ENCODE data around the gene CMIP.

DNA sequence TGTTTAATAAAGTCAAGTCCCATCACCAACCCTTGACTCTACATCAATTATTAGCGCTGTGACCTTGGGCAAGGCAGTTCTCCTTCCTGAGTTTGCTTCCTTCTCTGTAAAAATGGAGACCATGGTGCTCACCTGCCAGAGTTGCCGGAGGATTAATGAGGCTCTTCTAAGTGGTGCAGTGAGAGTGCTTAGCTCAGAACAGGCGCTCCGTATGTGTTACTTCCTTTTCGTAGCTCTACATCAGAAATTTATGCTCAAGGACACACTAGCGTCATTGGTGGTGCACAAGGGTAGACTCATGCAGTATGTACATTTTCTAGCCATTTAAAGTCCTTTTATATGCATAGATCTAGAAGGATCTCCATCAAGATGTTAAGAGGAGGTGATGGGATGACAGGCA, 17.4 kb upstream of the CMIP start:
- TF ChIP-seq CEBPB (IDR thresholded peaks at IDR 0.05), result no peak
- TF ChIP-seq YY1 (IDR thresholded peaks at IDR 0.05; ENCODE audit: low read depth), result no peak
- no peak for TF ChIP-seq NFIC (IDR thresholded peaks at IDR 0.05)
- no peak for TF ChIP-seq EGR1 (IDR thresholded peaks at IDR 0.05)
- TF ChIP-seq RAD21 (IDR thresholded peaks at IDR 0.05; ENCODE audit: low read depth), result no peak
- no peak for TF ChIP-seq FOXM1 (IDR thresholded peaks at IDR 0.05; ENCODE audit: borderline replicate concordance, low read depth)
- no peak for TF ChIP-seq TEAD4 (IDR thresholded peaks at IDR 0.05)
- TF ChIP-seq CREB1 (IDR thresholded peaks at IDR 0.05; ENCODE audit: low read depth), result no peak
- TF ChIP-seq ZBTB7A (IDR thresholded peaks at IDR 0.05; ENCODE audit: low read depth), result no peak
- no peak for TF ChIP-seq TAF1 (IDR thresholded peaks at IDR 0.05; ENCODE audit: low read depth)
